Measurements from ENCODE around the gene TBC1D14.

The TBC1D14 gene

DNA sequence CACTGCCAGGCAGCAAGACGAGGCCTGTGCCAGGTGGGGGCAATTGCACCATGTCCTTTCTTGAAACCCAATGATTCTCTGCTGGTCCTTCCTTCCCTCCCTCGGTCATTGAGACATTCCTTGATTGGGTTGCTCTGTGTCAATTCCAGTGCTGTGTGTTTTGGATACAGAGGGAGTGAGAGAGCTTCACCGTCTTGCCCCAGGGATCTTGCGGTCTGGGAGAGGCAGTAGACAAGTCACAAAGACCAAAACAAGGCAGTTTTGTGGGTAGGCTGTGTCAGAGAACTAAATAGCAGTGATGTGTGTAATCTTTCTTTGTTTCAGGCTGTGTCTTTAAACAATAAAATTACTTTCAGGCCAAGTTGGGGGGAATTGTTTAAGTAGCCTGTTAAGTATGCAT, 94.7 kb downstream of the TBC1D14 start:
- H3K79me2 ChIP-seq (ENCODE audit: insufficient read depth, low read length): no peaks in the 10 kb centered on the region
- no peaks in the 10 kb centered on the region for H4K20me1 ChIP-seq (ENCODE audit: low read depth, low read length)
- H3K4me3 ChIP-seq (ENCODE audit: insufficient read depth, low read length, poor library complexity, severe bottlenecking): no peak overlapping the region
- TF ChIP-seq EZH2phosphoT487 (conservative IDR thresholded peaks at IDR 0.05; ENCODE audit: low read length): no peak
- TF ChIP-seq, protein P1, sequence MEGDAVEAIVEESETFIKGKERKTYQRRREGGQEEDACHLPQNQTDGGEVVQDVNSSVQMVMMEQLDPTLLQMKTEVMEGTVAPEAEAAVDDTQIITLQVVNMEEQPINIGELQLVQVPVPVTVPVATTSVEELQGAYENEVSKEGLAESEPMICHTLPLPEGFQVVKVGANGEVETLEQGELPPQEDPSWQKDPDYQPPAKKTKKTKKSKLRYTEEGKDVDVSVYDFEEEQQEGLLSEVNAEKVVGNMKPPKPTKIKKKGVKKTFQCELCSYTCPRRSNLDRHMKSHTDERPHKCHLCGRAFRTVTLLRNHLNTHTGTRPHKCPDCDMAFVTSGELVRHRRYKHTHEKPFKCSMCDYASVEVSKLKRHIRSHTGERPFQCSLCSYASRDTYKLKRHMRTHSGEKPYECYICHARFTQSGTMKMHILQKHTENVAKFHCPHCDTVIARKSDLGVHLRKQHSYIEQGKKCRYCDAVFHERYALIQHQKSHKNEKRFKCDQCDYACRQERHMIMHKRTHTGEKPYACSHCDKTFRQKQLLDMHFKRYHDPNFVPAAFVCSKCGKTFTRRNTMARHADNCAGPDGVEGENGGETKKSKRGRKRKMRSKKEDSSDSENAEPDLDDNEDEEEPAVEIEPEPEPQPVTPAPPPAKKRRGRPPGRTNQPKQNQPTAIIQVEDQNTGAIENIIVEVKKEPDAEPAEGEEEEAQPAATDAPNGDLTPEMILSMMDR (IDR thresholded peaks at IDR 0.05; ENCODE audit: insufficient read depth, low read length, poor library complexity, severe bottlenecking): no peak
- H3K9me2 ChIP-seq (replicated peaks; ENCODE audit: insufficient read depth, low read length): no peaks in the 10 kb centered on the region
- H2AFZ ChIP-seq (ENCODE audit: low read depth, low read length, severe bottlenecking): no peak overlapping the region
- no peak overlapping the region for H3K27ac ChIP-seq (ENCODE audit: low read depth, low read length)
- no peaks in the 10 kb centered on the region for H3K27me3 ChIP-seq (ENCODE audit: low read length)
- no peaks in the 10 kb centered on the region for H3K36me3 ChIP-seq (ENCODE audit: low read length)
- H3K9me3 ChIP-seq (ENCODE audit: insufficient read depth, low read length): no peaks in the 10 kb centered on the region
- no peak overlapping the region for H3K9ac ChIP-seq (ENCODE audit: low read length)
- H3K4me2 ChIP-seq (ENCODE audit: low read depth, low read length, poor library complexity, severe bottlenecking): no peak overlapping the region
- H3F3A ChIP-seq (ENCODE audit: insufficient read depth): no peaks in the 10 kb centered on the region

DNA sequence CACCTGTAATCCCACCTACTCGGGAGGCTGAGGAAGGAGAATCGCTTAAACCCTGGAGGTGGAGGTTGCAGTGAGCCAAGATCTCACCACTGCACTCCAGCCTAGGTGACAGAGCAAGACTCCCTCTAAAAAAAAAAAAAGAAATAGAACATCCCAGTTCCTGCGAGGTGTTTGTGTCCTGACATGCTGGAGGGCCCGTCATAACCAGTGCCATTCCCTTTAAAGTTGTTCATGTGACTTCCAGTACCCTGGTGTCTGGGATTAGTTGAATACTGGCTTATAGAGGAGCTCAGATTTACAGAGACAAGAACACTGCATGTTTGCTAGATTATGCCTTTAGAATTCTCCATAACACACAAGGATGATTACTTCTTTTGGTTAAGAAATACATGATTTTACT, 95.9 kb downstream of the TBC1D14 start:
- no peaks in the 10 kb centered on the region for H3F3A ChIP-seq (ENCODE audit: insufficient read depth)
- H3K9me2 ChIP-seq (replicated peaks; ENCODE audit: insufficient read depth, low read length): no peaks in the 10 kb centered on the region
- H3K4me3 ChIP-seq (ENCODE audit: insufficient read depth, low read length, poor library complexity, severe bottlenecking): no peak overlapping the region
- H3K4me2 ChIP-seq (ENCODE audit: low read depth, low read length, poor library complexity, severe bottlenecking): no peak overlapping the region
- no peak overlapping the region for H3K27ac ChIP-seq (ENCODE audit: low read depth, low read length)
- no peaks in the 10 kb centered on the region for H3K9me3 ChIP-seq (ENCODE audit: insufficient read depth, low read length)
- no peaks in the 10 kb centered on the region for H4K20me1 ChIP-seq (ENCODE audit: low read depth, low read length)
- TF ChIP-seq, protein P1 (IDR thresholded peaks at IDR 0.05; ENCODE audit: insufficient read depth, low read length, poor library complexity, severe bottlenecking): no peak
- no peak for TF ChIP-seq EZH2phosphoT487 (conservative IDR thresholded peaks at IDR 0.05; ENCODE audit: low read length)
- no peaks in the 10 kb centered on the region for H3K27me3 ChIP-seq (ENCODE audit: low read length)
- no peak overlapping the region for H3K9ac ChIP-seq (ENCODE audit: low read length)
- no peak overlapping the region for H2AFZ ChIP-seq (ENCODE audit: low read depth, low read length, severe bottlenecking)
- H3K79me2 ChIP-seq (ENCODE audit: insufficient read depth, low read length): no peaks in the 10 kb centered on the region
- no peaks in the 10 kb centered on the region for H3K36me3 ChIP-seq (ENCODE audit: low read length)

DNA sequence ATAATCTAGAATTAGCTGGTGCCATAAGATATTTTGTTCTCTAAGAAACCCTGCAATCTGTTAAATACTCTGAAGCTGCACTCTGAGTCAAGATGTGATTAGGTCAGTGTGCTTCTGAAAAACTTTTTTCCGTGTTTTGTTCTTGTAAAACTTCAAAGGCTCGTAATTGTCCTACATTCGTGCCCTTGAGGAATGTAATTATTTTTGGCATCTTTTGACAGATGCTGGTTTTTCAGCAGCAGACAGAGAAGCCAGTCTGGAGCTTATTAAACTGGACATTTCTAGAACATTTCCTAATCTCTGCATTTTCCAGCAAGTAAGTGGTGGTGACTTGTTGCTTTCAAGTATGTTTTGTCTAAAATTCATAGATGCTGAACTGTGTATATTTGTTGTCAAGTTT, 96.8 kb downstream of the TBC1D14 start:
- Histone ChIP-seq H2AFZ (ENCODE audit: low read depth, low read length, severe bottlenecking) (no peak overlapping the region), H3K4me2 (ENCODE audit: low read depth, low read length, poor library complexity, severe bottlenecking) (no peak overlapping the region), H3K79me2 (ENCODE audit: insufficient read depth, low read length) (no peaks in the 10 kb centered on the region), H3K36me3 (ENCODE audit: low read length) (0 out of 2 replicates have a peak, but pooled peaks cover 4% of the 10 kb centered on the region), H3K9me3 (ENCODE audit: insufficient read depth, low read length) (no peaks in the 10 kb centered on the region), H3K9me2 (replicated peaks; ENCODE audit: insufficient read depth, low read length) (no peaks in the 10 kb centered on the region), H3F3A (ENCODE audit: insufficient read depth) (no peaks in the 10 kb centered on the region), H3K27me3 (ENCODE audit: low read length) (no peaks in the 10 kb centered on the region), H4K20me1 (ENCODE audit: low read depth, low read length) (no peaks in the 10 kb centered on the region), H3K9ac (ENCODE audit: low read length) (no peak overlapping the region), H3K27ac (ENCODE audit: low read depth, low read length) (no peak overlapping the region), H3K4me3 (ENCODE audit: insufficient read depth, low read length, poor library complexity, severe bottlenecking) (no peak overlapping the region)
- TF ChIP-seq, protein P1 (IDR thresholded peaks at IDR 0.05; ENCODE audit: insufficient read depth, low read length, poor library complexity, severe bottlenecking): no peak
- TF ChIP-seq EZH2phosphoT487 (conservative IDR thresholded peaks at IDR 0.05; ENCODE audit: low read length): no peak

All from SU-DHL-6 (cell line).